ENCODE results near the gene FAM131C.

DNA sequence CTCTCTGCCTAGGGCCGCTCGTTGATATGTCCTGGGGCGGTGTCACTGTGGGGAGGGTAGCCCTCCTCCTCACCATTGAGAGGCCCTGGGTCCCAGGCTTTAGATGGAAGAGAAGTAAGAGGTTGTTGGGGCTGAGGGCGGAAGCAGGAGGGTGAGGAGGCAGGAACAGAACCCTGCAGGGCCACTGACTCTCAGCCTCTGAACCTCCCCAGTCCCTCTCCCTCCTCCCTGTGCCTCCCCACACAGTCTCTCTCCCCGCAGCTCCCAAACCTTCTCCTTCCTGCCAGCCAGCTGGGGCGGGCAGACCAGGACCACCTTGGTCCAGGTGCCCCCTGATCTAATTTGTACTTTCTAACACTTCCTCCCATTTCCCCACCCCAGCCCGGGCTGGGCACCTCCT is 14.3 kb upstream of the FAM131C start:
- TF ChIP-seq, protein P1, sequence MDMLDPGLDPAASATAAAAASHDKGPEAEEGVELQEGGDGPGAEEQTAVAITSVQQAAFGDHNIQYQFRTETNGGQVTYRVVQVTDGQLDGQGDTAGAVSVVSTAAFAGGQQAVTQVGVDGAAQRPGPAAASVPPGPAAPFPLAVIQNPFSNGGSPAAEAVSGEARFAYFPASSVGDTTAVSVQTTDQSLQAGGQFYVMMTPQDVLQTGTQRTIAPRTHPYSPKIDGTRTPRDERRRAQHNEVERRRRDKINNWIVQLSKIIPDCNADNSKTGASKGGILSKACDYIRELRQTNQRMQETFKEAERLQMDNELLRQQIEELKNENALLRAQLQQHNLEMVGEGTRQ (IDR thresholded peaks at IDR 0.05; ENCODE audit: borderline replicate concordance, low read depth, low read length), result no peak
- TF ChIP-seq, protein P2, sequence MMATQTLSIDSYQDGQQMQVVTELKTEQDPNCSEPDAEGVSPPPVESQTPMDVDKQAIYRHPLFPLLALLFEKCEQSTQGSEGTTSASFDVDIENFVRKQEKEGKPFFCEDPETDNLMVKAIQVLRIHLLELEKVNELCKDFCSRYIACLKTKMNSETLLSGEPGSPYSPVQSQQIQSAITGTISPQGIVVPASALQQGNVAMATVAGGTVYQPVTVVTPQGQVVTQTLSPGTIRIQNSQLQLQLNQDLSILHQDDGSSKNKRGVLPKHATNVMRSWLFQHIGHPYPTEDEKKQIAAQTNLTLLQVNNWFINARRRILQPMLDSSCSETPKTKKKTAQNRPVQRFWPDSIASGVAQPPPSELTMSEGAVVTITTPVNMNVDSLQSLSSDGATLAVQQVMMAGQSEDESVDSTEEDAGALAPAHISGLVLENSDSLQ (IDR thresholded peaks at IDR 0.05), result no peak
- TF ChIP-seq TARDBP (IDR thresholded peaks at IDR 0.05; ENCODE audit: borderline replicate concordance) (no peak), ESRRA (IDR thresholded peaks at IDR 0.05; ENCODE audit: low read length) (no peak)
- TF ChIP-seq, protein P3, sequence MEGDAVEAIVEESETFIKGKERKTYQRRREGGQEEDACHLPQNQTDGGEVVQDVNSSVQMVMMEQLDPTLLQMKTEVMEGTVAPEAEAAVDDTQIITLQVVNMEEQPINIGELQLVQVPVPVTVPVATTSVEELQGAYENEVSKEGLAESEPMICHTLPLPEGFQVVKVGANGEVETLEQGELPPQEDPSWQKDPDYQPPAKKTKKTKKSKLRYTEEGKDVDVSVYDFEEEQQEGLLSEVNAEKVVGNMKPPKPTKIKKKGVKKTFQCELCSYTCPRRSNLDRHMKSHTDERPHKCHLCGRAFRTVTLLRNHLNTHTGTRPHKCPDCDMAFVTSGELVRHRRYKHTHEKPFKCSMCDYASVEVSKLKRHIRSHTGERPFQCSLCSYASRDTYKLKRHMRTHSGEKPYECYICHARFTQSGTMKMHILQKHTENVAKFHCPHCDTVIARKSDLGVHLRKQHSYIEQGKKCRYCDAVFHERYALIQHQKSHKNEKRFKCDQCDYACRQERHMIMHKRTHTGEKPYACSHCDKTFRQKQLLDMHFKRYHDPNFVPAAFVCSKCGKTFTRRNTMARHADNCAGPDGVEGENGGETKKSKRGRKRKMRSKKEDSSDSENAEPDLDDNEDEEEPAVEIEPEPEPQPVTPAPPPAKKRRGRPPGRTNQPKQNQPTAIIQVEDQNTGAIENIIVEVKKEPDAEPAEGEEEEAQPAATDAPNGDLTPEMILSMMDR (IDR thresholded peaks at IDR 0.05 in 2 of 3, conservative IDR thresholded peaks at IDR 0.05 in 1 of 3; ENCODE audit: control insufficient read depth in 2 of 3, extremely low read depth in 1 of 3, insufficient read depth in 1 of 3, low read depth in 3 of 3, low read length in 3 of 3), result no peak

Measured in GM12878 (cell line).